Muscle layer of colon (tissue), 2 donors: ENCODE data around the gene LSM2.
"Not testable (repeated sequence)": the region's sequence is repeated elsewhere in the genome, so short reads cannot be mapped to it uniquely, and the experiment has no call there.

Source experiments
- H3K27ac ChIP-seq: one replicate; pipeline ENCODE4 v1.7.0; 2013; ENCODE audit warnings: low read depth, mild to moderate bottlenecking, low read length, moderate library complexity
- H3K27me3 ChIP-seq, 2 donors: one replicate each; pipeline ENCODE4 v1.7.0; 2013; ENCODE audit warnings: low read length in 2 of 2, mild to moderate bottlenecking in 2 of 2; ENCODE audit not compliant: insufficient read depth in 2 of 2, control insufficient read depth in 1 of 2
- H3K36me3 ChIP-seq: one replicate; pipeline ENCODE4 v1.7.0; 2013; ENCODE audit warnings: mild to moderate bottlenecking, low read length; ENCODE audit not compliant: insufficient read depth
- H3K4me1 ChIP-seq: one replicate; pipeline ENCODE4 v1.7.0; 2013; ENCODE audit warnings: mild to moderate bottlenecking, low read length; ENCODE audit not compliant: insufficient read depth
- H3K4me3 ChIP-seq, 2 donors: one replicate each; pipeline ENCODE4 v1.7.0; 2013; ENCODE audit warnings: low read length in 2 of 2, low read depth in 1 of 2, mild to moderate bottlenecking in 1 of 2, moderate library complexity in 1 of 2
- H3K9ac ChIP-seq: one replicate; pipeline ENCODE4 v1.7.0; 2013; ENCODE audit warnings: low read length
- H3K9me3 ChIP-seq: one replicate; pipeline ENCODE4 v1.7.0; 2013; ENCODE audit warnings: mild to moderate bottlenecking, low read length
- donor health status: abdominal sarcoma.
- donor health status: Adenocarcinoma of cecum.

The LSM2 gene

GRCh38 chr6:31825553-31825952, 18.8 kb upstream of the LSM2 start:
- H3K4me1 ChIP-seq = peaks cover 29% of the 10 kb centered on the region
- H3K27me3 ChIP-seq = no peaks in the 10 kb centered on the region
- no peaks in the 10 kb centered on the region for H3K36me3 ChIP-seq
- no peaks in the 10 kb centered on the region for H3K9me3 ChIP-seq
- H3K27ac ChIP-seq = peak overlapping the region; percentile 68
- H3K4me3 ChIP-seq = no peak overlapping the region
- no peak overlapping the region for H3K9ac ChIP-seq

GRCh38 chr6:31823592-31824196, 16.9 kb upstream of the LSM2 start:
- not testable (repeated sequence) for H3K9ac ChIP-seq, H3K27me3 ChIP-seq, H3K4me3 ChIP-seq, H3K9me3 ChIP-seq, H3K27ac ChIP-seq, H3K36me3 ChIP-seq
- peaks cover 37% of the 10 kb centered on the region for H3K4me1 ChIP-seq

GRCh38 chr6:31822036-31822821, 15.5 kb upstream of the LSM2 start:
- peaks cover 48% of the 10 kb centered on the region for H3K4me1 ChIP-seq
- H3K4me3 ChIP-seq = peak overlapping the region; percentile 66 to 74
- peak overlapping the region; percentile 94 for H3K27ac ChIP-seq

GRCh38 chr6:31821301-31822035, 14.7 kb upstream of the LSM2 start:
- peak overlapping the region; percentile 94 for H3K27ac ChIP-seq
- peak overlapping the region; percentile 68 for H3K9ac ChIP-seq
- H3K4me3 ChIP-seq = peak overlapping the region; percentile 66 to 74
- H3K4me1 ChIP-seq = peaks cover 48% of the 10 kb centered on the region
- no peaks in the 10 kb centered on the region for H3K27me3 ChIP-seq
- H3K9me3 ChIP-seq = no peaks in the 10 kb centered on the region
- H3K36me3 ChIP-seq = no peaks in the 10 kb centered on the region

More at GRCh38 chr6:31822036-31822821, 15.5 kb upstream of the LSM2 start:
- Histone ChIP-seq H3K36me3 (no peaks in the 10 kb centered on the region), H3K27me3 (no peaks in the 10 kb centered on the region), H3K9me3 (no peaks in the 10 kb centered on the region), H3K9ac (peak overlapping the region; percentile 95)

- H3K4me1 ChIP-seq = peaks cover 37% of the 10 kb centered on the region
- not testable (repeated sequence) for H3K27me3 ChIP-seq, H3K9me3 ChIP-seq, H3K4me3 ChIP-seq, H3K36me3 ChIP-seq, H3K9ac ChIP-seq
- peak overlapping the region; percentile 94 for H3K27ac ChIP-seq
These were observed 13.6 kb upstream of the LSM2 start for GRCh38 chr6:31820399-31820798.

GRCh38 chr6:31819871-31820299, 13.1 kb upstream of the LSM2 start:
- Histone ChIP-seq H3K4me1 (peaks cover 35% of the 10 kb centered on the region), H3K4me3 (no peak overlapping the region), H3K9ac (no peak overlapping the region)

GRCh38 chr6:31817929-31818511, 11.3 kb upstream of the LSM2 start:
- H3K9ac ChIP-seq, H3K27me3 ChIP-seq, H3K36me3 ChIP-seq, H3K27ac ChIP-seq, H3K9me3 ChIP-seq: not testable (repeated sequence)
- Histone ChIP-seq H3K4me3 (peak overlapping the region; percentile 44 to 47), H3K4me1 (peaks cover 40% of the 10 kb centered on the region)

More at GRCh38 chr6:31819871-31820299, 13.1 kb upstream of the LSM2 start:
- H3K36me3 ChIP-seq = no peaks in the 10 kb centered on the region
- no peaks in the 10 kb centered on the region for H3K27me3 ChIP-seq
- H3K27ac ChIP-seq = peak overlapping the region; percentile 41
- no peaks in the 10 kb centered on the region for H3K9me3 ChIP-seq

GRCh38 chr6:31817133-31817928, 10.6 kb upstream of the LSM2 start:
- Histone ChIP-seq H3K27ac (peak overlapping the region; percentile 75), H3K4me3 (peak overlapping the region; percentile 44 to 47), H3K4me1 (peaks cover 37% of the 10 kb centered on the region)
- not testable (repeated sequence) for H3K36me3 ChIP-seq, H3K9me3 ChIP-seq, H3K27me3 ChIP-seq, H3K9ac ChIP-seq

GRCh38 chr6:31815025-31815838, 8.5 kb upstream of the LSM2 start, which contains the start of the genes HSPA1A and HSPA1L:
HSPA1A (plus strand) TSS chr6:31815543; CDS start chr6:31815757, 214 bp downstream.
HSPA1L (minus strand) TSS chr6:31815283; CDS start chr6:31811972, 3,311 bp downstream.
- peak within 1 kb of the TSS; percentile 76 for H3K9ac ChIP-seq
- H3K4me1 ChIP-seq = peaks cover 28% of the 10 kb centered on the region

GRCh38 chr6:31814677-31815024, 7.9 kb upstream of the LSM2 start:
- Histone ChIP-seq H3K27me3 (no peaks in the 10 kb centered on the region), H3K9ac (peak overlapping the region; percentile 74), H3K4me1 (peaks cover 24% of the 10 kb centered on the region), H3K4me3 (peak overlapping the region; percentile 67 to 75), H3K36me3 (no peaks in the 10 kb centered on the region), H3K27ac (peak overlapping the region; percentile 87), H3K9me3 (no peaks in the 10 kb centered on the region)

More at GRCh38 chr6:31815025-31815838, 8.5 kb upstream of the LSM2 start, which contains the start of the genes HSPA1A and HSPA1L:
- Histone ChIP-seq H3K27me3 (no peaks in the 10 kb centered on the region), H3K4me3 (peak within 1 kb of the TSS; percentile 67 to 75), H3K36me3 (no peaks in the 10 kb centered on the region), H3K27ac (peak within 1 kb of the TSS; percentile 88), H3K9me3 (no peaks in the 10 kb centered on the region)
